Stimulated activated naive CD8-positive, alpha-beta T cell treated with anti-CD3 and anti-CD28 coated beads, Interleukin-15, Interleukin-2, amounts not matched to agents 100 U/mL and 50 U/mL, for 24 hours (primary cell): Measurements from ENCODE around the gene ACVR2B.

Experiments used
- ATAC-seq: fragments of 150-1000 bp; cut with Tn5 transposase; one replicate; pipeline ENCODE4 v1.10.0; 2021
- DNase-seq: peaks from one replicate; pipeline ENCODE4 v3.0.0; 2021

ACVR2B gene

DNA sequence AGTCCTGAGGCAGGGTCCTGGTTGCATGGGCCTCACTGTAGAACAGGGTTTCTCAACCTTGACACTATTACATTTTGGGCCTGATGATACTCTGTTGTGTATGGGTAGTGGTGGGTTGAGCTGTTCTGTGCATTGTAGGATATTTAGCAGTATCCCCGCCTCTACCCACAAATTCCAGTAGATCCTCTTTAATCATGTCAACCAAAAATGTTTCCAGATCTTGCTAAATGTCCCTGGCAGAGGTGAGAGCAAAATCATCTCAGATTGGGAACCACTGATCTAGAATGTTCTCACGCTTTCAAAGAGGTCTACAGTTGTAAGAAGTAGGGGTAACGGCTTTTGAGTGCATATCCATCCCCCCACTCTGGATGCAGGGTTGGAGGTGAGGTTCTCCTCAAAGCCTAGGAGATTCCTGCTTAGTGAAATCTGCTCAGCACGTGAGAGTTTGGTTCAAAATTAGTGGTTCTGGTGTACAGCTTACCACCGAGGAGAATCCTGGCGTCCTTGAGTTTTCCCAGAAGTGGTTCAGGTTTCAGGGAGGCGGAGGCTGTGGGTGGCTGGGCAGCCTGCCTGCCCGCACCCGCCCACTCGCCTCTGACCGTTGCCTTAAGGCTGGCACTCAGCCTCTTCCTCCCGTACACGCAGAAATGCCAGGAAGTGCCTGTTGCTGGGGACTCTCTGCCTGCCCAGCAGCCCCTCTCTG is 5.3 kb downstream of the ACVR2B start:
- ATAC-seq (no peak), DNase-seq (no peak)

DNA sequence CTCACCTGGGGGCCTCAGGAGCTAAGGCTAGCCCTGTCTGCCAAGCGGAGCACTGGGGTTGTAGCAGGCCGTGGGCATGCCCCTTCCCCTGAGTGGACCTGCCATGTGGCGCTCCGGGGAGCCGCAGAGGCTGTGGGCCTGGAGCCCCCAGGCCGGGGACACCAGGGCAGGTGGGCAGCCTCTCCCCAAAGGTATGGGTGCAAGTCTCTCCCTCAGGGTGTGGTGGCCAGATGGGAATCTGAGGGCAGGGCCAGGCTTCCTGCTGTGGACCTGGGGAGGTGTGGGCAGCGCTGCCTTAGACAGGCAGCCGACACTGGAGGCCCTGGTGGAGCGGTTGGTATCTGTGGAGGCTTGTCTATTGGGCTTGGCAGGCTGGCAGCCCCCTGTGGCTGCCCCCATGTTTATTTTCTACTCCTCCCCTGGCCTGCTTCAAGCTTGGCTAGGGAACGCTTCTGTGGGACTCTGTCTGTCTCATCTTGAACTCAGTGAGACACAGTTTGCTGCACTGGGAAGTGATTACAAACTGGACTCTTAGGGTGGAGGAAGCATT is 5.9 kb downstream of the ACVR2B start:
- no peak for ATAC-seq
- DNase-seq: no peak

GRCh38 chr3:38460377-38461270 is 6.9 kb downstream of the ACVR2B start:
- DNase-seq: no peak
- ATAC-seq: no peak

- no peak for ATAC-seq
Observed at GRCh38 chr3:38465588-38466154, 12.0 kb downstream of the ACVR2B start.

DNA sequence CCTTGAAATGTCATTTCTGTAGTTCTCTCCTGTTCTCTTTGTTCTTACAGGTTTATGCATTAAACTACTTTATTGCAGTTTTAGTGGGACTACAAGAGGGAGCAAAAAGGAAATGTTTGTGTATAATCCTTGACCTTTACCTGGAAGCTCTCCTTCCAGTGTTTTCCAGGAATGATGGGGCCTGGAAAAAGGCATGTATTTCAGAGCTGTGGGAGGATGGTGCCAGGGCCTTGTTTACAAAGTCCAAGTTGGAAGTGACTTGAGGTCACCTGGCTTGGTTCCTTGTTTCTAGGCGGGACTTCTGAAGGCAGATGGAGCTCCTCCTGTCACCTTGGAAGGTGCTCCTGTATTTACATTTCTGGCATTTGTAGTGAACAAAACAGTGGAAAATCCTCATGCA is 15.1 kb downstream of the ACVR2B start:
- no peak for ATAC-seq
- no peak for DNase-seq

More at GRCh38 chr3:38465588-38466154, 12.0 kb downstream of the ACVR2B start:
- no peak for DNase-seq

DNA sequence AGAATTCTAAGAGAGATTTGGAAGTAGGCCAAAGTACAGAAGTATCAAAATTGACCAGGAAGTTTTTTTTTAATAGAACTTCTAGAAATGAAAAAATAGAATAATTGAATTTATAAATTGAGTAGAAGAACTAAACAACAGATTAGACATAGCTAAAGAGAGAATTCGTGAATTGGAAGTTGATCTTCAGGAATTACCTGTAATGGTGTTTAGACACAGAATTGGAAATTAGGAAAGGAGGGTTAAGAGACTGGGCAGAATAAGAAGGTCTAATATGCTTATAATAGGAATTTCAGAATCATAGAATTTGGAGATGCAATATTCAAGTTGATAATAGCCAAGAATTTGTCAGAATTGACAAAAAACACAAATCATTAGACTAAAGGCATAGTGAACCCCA is 16.2 kb downstream of the ACVR2B start:
- DNase-seq (no peak), ATAC-seq (no peak)

- DNase-seq: no peak
- ATAC-seq: no peak
Observed at GRCh38 chr3:38471260-38471857, 17.7 kb downstream of the ACVR2B start.

- ATAC-seq (no peak), DNase-seq (no peak)
Observed at GRCh38 chr3:38472342-38472741, 18.7 kb downstream of the ACVR2B start.

- no peak for DNase-seq
- peak; percentile 15 for ATAC-seq
Observed at GRCh38 chr3:38473229-38473628, 19.5 kb downstream of the ACVR2B start.

DNA sequence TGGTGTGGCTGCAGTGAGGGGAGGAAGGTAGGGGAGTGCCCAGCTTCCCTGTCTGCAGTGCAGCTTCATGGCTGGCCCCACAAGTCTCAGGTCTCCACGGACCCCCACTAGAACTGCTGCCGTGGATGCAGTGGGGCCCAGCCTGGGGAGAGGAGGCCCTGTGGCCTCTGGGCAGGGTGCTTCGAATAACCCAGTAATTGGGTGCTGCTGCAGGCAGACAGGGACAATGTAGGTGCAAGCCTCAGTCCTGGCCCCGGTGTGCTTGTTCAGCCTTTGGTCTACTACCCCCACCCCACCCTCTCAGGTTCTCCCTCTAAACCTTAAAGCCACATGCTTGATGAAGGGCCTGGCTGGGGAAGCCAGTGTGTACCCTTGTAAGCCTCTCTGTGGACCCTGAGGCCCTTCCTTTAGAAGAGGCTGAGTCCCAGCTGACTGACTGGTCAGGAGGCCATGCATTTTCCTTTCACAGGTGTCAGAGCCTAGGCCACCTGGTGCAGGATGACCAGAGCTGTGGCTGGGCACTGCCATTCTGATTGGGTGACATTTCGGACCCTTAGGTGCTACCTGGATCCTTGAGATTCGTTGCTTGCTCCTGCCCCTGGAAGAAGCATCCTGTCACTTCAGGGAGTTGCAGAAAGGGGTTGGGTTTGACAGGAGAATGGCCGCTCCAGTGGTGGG is 21.4 kb downstream of the ACVR2B start:
- DNase-seq (no peak), ATAC-seq (no peak)

GRCh38 chr3:38475716-38476115 is 22.0 kb downstream of the ACVR2B start:
- ATAC-seq: no peak
- no peak for DNase-seq

DNA sequence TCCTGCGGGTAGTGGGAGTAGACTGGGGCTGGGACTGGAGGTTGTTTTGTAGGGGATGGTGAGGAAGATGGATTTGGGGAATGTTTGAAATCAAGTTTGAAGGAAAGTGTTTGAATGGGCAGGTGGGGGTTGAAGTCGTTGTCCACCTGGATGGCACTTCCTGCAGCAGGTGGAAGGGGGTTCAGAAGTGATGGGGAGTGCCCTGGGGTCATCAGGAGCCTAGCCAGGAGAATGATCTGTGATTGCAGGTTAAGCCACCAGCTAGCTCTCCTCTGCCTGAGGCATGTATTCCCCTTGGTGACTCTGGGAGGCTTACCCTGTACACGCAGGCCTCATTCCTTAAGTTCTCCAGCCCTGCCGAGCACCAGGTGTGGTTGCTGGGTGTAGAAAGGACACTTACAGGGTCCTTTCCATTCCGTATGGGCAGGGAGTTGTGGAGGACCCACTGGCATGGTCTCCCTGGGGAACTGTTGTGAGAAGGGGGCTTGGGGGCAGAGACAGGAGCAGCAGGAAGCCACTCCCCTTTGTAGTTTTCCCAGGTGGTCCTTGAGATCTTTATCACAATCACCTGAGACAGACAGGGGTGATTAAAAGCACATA is 22.6 kb downstream of the ACVR2B start:
- ATAC-seq: no peak
- DNase-seq: no peak

GRCh38 chr3:38477057-38477820 is 23.5 kb downstream of the ACVR2B start:
- DNase-seq (no peak), ATAC-seq (no peak)

DNA sequence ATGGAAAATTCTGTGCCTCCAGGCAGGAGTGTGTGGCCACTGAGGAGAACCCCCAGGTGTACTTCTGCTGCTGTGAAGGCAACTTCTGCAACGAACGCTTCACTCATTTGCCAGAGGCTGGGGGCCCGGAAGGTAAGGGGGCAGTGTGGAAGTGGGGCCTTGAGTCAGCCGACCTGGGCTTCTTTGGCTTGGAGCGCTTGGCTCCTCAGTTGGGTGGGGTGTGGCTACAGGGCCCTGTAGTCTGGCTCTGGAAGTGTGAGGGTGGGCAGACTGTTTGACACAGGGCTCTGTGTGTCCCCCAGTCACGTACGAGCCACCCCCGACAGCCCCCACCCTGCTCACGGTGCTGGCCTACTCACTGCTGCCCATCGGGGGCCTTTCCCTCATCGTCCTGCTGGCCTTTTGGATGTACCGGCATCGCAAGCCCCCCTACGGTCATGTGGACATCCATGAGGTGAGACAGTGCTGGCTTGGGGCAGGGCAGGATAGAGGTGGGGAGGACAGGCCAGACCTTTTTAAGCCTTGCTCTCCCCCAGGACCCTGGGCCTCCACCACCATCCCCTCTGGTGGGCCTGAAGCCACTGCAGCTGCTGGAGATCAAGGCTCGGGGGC is 24.3 kb downstream of the ACVR2B start:
- no peak for DNase-seq
- no peak for ATAC-seq

DNA sequence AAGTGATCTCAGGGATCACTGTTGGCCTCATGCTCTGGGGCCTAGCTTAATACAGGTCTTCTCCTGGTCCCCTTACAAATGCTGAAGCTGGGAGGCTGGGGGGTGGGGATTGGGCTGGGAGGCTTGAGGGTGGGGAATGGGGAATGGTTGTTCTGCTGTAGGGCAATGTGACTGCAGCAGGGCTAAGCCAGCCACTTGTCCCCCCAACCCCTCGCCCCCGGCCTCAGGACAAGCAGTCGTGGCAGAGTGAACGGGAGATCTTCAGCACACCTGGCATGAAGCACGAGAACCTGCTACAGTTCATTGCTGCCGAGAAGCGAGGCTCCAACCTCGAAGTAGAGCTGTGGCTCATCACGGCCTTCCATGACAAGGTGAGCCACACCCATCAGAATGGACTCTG is 25.2 kb downstream of the ACVR2B start:
- DNase-seq (no peak), ATAC-seq (no peak)

- DNase-seq: peak; percentile 45
Observed at GRCh38 chr3:38479431-38480092, 25.9 kb downstream of the ACVR2B start.

DNA sequence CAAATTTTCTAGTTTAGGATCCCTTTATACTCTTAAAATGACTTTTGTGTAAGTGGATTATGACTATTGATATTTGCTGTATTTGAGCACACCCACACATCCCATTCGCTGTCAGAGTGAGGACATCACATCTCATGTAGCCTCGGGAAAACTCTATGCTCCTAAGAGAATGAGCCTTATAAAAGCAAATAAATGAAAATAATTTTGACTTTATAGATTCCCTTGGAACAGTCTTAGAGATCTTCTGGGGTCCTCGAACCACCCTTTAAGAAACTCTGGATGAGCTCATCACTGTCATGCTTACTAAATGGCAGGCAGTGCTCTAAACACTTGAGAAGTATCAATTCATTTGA is 26.4 kb downstream of the ACVR2B start:
- DNase-seq: no peak
- ATAC-seq: no peak

More at GRCh38 chr3:38479431-38480092, 25.9 kb downstream of the ACVR2B start:
- ATAC-seq: peak; percentile 41

DNA sequence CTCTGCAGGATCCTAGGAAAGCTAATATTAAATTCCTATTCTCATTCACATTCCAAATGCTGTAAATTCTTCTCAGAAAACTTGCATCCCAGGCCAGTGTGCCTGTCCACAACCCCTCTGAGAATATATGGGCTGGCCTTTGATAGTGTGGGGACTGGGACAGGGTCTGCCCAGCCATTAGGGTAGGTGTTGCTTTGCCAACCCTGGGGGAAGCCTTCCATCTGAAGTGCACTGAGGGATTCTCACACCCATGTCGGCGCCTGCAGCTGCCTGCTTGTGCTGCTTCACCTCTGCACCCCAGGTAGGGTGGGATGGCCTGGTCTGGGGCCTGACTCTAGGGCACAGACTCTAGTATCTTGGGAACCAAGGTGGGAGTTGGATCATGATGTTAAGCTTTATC is 27.2 kb downstream of the ACVR2B start:
- DNase-seq (no peak), ATAC-seq (no peak)

GRCh38 chr3:38482951-38483350 is 29.3 kb downstream of the ACVR2B start:
- ATAC-seq (no peak), DNase-seq (no peak)

DNA sequence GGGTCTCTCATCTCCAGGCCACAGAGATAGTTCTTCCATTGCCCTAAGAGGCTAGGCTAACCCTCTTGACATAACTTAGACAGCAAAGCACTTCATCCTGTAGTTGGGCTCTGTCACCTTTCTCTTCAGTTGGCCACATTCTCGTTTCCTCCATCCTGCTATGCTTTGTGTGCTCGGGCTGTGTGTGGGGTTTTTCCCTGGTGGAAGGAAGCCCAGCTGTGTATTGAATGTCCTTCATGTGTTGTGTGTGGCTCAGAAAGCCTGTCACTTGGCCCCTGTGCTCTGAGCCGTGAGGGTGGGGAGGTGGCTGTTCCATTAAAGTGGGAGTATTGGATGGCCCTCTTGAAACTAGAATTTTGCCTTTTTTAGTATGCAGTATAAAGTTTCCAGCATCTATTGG is 33.6 kb downstream of the ACVR2B start:
- ATAC-seq: no peak
- no peak for DNase-seq
